Epithelial cell of esophagus (primary cell): ENCODE data around the gene APLP1.

ENCODE experiments used
- DNase-seq: peaks from one replicate; pipeline ENCODE4 v3.0.0; 2010; ENCODE audit warnings: low read depth
- H3K4me3 ChIP-seq: 2 replicates; pipeline ENCODE4 v1.5.1; 2011; ENCODE audit warnings: mild to moderate bottlenecking, low read length, control low read depth
- CTCF ChIP-seq: IDR thresholded peaks from 2 replicates; pipeline ENCODE4 v1.5.1; 2011; ENCODE audit warnings: low read depth, mild to moderate bottlenecking, low read length, control low read depth, inconsistent platforms; ENCODE audit not compliant: insufficient read depth; ENCODE audit errors: missing control alignments

APLP1 gene

DNA sequence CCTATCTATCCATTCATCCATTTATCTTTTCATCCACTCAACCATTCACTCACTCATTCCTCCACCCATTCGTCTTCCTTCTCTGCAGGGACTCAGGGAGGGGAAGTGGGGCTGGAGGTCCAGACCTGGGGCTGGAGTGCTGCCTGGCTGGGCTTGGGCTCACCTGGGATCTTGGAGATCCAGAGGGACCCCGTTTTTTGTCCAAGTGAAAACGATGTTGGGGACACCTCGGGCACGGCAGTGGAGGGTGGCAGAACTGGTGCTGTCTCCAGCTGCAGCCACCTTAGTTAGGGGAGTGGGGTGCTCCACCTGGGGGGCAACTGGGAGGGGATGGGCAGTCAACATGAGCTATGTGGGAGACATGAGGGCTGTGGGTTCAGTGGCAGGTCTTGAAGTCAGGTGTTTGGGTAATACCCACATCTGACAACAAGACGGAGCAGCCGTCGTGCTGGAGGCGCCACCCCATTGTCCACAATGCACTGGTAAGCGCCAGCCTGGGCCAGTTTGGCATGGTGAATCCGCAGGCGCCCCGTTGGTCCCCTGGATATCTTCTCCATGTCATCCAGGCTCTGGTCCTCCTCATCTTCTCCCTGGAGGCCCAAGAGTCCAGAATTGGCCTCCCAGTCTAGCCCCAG is 26.3 kb upstream of the APLP1 start:
- no peak for DNase-seq
- TF ChIP-seq CTCF, result no peak
- no peak overlapping the region for H3K4me3 ChIP-seq

- no peak for TF ChIP-seq CTCF
- DNase-seq, result no peak
- no peak overlapping the region for H3K4me3 ChIP-seq
These were observed 25.6 kb upstream of the APLP1 start for GRCh38 chr19:35842666-35843272.

DNA sequence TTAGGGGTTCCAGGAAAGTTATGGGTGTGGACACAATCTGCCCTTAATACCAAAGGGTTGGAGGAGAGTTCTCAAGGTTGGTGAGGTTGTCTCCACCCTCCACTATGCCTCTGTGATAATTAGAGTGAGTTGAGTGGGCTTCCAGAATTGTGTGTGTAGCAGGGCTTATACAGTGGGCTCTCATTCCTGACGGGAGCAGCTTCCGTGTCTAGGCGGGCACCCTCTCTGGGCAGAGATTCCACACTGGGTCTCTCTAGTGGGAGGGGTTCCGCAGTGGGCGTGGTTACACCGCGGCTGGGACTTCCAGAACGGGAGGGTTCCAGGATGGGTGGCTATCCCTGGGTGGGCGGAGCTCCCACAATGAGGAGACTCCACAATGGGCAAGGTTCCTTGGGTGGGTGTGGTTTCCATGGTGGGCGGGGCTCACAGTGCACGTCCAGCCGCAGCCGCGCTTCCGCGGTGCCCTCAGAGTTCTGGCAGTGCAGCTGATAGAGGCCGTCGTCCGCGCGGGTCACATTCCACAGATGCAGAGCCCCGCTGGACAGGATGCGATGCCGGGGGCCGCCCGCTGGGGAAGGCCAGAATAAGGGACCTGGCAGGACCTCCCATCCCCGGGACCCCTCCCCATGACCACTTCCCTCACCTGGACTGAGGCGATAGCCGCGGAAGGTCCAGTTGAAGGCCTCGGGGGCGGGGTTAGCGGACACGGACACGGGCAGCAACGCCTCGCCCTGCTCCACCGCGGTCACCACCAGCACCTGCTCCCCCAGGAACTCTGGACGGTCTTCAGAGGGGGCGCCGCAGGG is 24.5 kb upstream of the APLP1 start:
- no peak for DNase-seq
- TF ChIP-seq CTCF, result no peak
- H3K4me3 ChIP-seq, result no peak overlapping the region

DNA sequence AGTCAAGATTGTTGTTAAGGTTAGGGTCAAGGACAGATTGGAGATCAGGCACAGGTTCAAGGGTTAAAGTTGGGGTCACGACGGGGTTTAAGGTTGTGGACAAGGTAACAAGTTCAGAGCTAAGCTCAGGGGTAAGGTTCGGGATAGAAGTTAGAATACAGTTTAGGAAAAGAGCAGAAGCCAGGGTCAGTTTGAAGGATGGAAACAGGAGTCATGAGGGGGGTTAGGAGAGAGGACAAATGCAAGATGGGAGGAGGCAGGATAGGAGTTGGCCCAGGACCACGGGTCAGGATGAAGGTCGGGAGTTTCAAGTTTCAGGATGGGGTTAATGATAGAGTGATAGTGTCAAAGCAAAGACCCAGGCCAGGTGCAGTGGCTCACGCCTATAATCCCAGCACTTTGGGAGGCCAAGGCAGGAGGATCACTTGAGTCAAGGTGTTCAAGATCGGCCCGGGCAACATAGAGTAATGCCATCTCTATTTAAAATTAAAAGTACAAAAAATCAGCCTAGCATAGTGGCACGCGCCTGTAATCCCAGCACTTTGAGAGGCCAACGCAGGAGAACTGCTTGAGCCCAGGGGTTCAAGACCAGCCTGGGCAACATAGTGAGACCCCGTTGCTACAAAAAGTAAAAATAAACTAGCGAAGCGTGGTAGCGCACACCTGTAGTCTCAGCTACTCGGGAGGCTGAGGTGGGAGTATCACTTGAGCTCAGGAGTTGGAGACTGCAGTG is 23.7 kb upstream of the APLP1 start:
- TF ChIP-seq CTCF, result no peak
- no peak overlapping the region for H3K4me3 ChIP-seq
- DNase-seq, result no peak

- no peak overlapping the region for H3K4me3 ChIP-seq
- no peak for TF ChIP-seq CTCF
- DNase-seq, result peak; percentile 40
These were observed 22.9 kb upstream of the APLP1 start for GRCh38 chr19:35845215-35846037.

DNA sequence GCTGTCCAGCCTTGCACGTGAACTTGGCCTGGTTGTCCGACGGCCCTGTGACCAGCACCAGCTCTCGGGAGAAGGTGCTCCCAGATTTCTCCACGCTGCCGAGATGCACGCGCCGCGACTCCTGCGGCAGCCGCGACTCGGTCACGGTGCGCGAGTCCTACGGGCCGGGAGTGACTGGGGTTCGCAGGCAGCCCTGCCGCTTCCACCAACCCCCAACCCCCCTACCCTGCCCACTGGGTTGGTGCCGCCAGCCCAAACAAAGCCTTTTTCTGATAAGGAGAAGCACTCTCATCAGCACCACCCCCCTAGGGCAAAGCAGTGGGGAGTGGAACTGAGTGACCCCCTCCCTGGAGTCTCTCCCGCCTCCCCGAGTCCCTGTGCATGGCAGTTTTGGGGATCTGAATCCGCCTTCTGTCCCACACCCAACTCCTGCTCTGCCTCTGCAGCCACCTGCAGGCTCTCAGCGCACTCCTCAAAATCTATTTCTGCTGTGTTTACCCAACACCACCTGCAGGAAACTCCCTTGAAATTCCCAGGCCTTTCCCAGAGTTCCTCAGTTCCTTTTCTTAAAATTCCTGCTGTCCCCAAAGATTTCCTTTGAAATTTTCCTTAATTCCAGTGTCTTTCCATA is 22.2 kb upstream of the APLP1 start:
- TF ChIP-seq CTCF, result peak; percentile 7
- H3K4me3 ChIP-seq, result no peak overlapping the region

More for the DNA sequence above, 22.2 kb upstream of the APLP1 start:
- DNase-seq, result no peak
